OCI-LY1 (cell line): ENCODE results near the gene GLIS1.

Source experiments
- H2AFZ ChIP-seq: fragments of 200-600 bp; sonication (generic), shearing (Covaris generic); 2 replicates; pipeline ENCODE4 v1.6.0; 2014; ENCODE audit warnings: antibody characterized with exemption, mild to moderate bottlenecking, low read length
- H3F3A ChIP-seq: fragments of 200-600 bp; sonication (generic), shearing (Covaris generic); 2 replicates; pipeline ENCODE4 v1.6.0; 2014; ENCODE audit warnings: mild to moderate bottlenecking, antibody characterized with exemption, low read length, moderate library complexity; ENCODE audit not compliant: insufficient read depth
- H3K27ac ChIP-seq: fragments of 200-600 bp; sonication (generic); 2 replicates; pipeline ENCODE4 v1.5.1; 2014; ENCODE audit warnings: low read length, mixed run types, mild to moderate bottlenecking, low read depth; ENCODE audit not compliant: poor library complexity, severe bottlenecking
- H3K27me3 ChIP-seq: fragments of 200-600 bp; sonication (generic); 2 replicates; pipeline ENCODE4 v1.6.0; 2014; ENCODE audit warnings: antibody characterized with exemption, mild to moderate bottlenecking, low read length, moderate library complexity; ENCODE audit not compliant: insufficient read depth
- H3K36me3 ChIP-seq: fragments of 200-600 bp; sonication (generic); 2 replicates; pipeline ENCODE4 v1.6.1; 2014; ENCODE audit warnings: mild to moderate bottlenecking, antibody characterized with exemption, low read length, moderate library complexity, mixed read lengths; ENCODE audit not compliant: insufficient read depth
- H3K4me1 ChIP-seq: fragments of 200-600 bp; sonication (generic); 2 replicates; pipeline ENCODE4 v1.5.1; 2014; ENCODE audit warnings: mild to moderate bottlenecking, low read length, moderate library complexity; ENCODE audit not compliant: insufficient read depth, severe bottlenecking
- H3K4me2 ChIP-seq: fragments of 200-600 bp; sonication (generic), shearing (Covaris generic); 2 replicates; pipeline ENCODE4 v1.6.1; 2014; ENCODE audit warnings: low read length
- H3K4me3 ChIP-seq: fragments of 200-600 bp; sonication (generic); 2 replicates; pipeline ENCODE4 v1.5.1; 2014; ENCODE audit warnings: low read length, low read depth, mild to moderate bottlenecking, mixed read lengths; ENCODE audit not compliant: poor library complexity, severe bottlenecking
- H3K79me2 ChIP-seq: fragments of 200-600 bp; shearing (Covaris generic); 2 replicates; pipeline ENCODE4 v1.6.1; 2016; ENCODE audit warnings: mixed run types, low read length, mixed read lengths; ENCODE audit not compliant: insufficient read depth
- H3K9ac ChIP-seq: fragments of 200-600 bp; sonication (generic), shearing (Covaris generic); 2 replicates; pipeline ENCODE4 v1.6.1; 2014; ENCODE audit warnings: mild to moderate bottlenecking, low read length, mixed read lengths
- H3K9me2 ChIP-seq: fragments of 200-600 bp; sonication (generic), shearing (Covaris generic); 2 replicates; pipeline ENCODE4 v1.6.1; 2014; ENCODE audit warnings: low read depth, mild to moderate bottlenecking, low read length, mixed read lengths
- H3K9me3 ChIP-seq: fragments of 200-600 bp; shearing (Covaris generic); 2 replicates; pipeline ENCODE4 v1.6.1; 2014; ENCODE audit warnings: low read length, mixed read lengths
- H4K20me1 ChIP-seq: fragments of 200-600 bp; sonication (generic), shearing (Covaris generic); 2 replicates; pipeline ENCODE4 v1.6.0; 2016; ENCODE audit warnings: mild to moderate bottlenecking, low read length; ENCODE audit not compliant: insufficient read depth
- EZH2 ChIP-seq: fragments of 200-600 bp; sonication (generic), shearing (Covaris generic); IDR thresholded peaks from 2 replicates; pipeline ENCODE4 v1.8.0; 2017; ENCODE audit warnings: borderline replicate concordance, mixed run types, mild to moderate bottlenecking, antibody characterized with exemption, low read length, moderate library complexity, mixed read lengths
- TF ChIP-seq, protein P1 (sequence below): fragments of 200-600 bp; sonication (generic), shearing (Covaris generic); IDR thresholded peaks from 2 replicates; pipeline ENCODE4 v1.5.1; 2017; ENCODE audit warnings: mild to moderate bottlenecking, antibody characterized with exemption, low read length, moderate library complexity, mixed read lengths

GLIS1 gene

GRCh38 chr1:53567450-53567849 lies 171.5 kb downstream of the GLIS1 start:
- TF ChIP-seq, protein P1, sequence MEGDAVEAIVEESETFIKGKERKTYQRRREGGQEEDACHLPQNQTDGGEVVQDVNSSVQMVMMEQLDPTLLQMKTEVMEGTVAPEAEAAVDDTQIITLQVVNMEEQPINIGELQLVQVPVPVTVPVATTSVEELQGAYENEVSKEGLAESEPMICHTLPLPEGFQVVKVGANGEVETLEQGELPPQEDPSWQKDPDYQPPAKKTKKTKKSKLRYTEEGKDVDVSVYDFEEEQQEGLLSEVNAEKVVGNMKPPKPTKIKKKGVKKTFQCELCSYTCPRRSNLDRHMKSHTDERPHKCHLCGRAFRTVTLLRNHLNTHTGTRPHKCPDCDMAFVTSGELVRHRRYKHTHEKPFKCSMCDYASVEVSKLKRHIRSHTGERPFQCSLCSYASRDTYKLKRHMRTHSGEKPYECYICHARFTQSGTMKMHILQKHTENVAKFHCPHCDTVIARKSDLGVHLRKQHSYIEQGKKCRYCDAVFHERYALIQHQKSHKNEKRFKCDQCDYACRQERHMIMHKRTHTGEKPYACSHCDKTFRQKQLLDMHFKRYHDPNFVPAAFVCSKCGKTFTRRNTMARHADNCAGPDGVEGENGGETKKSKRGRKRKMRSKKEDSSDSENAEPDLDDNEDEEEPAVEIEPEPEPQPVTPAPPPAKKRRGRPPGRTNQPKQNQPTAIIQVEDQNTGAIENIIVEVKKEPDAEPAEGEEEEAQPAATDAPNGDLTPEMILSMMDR: no peak
- no peak for TF ChIP-seq EZH2
- no peaks in the 10 kb centered on the region for H3K9me3 ChIP-seq

DNA sequence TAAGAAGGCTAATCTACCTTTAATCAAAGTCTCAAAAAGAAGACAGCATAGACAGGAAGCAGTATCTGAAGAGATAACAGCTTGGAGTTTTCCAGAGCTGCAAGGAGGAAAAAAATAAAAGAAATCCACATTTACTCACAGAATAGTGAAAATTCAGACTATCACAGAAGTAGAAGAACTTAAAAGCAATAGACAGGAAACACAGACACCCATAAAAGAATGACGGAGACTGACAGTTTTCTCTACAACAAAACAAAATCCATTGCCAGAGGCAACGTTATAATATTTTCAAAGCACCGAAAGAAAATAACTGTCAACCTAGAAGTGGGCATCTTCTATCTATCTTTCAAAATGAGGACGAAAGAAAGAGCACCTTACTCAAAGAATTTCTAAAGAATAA lies 175.4 kb downstream of the GLIS1 start:
- no peaks in the 10 kb centered on the region for H3K4me1 ChIP-seq
- no peaks in the 10 kb centered on the region for H3K79me2 ChIP-seq
- no peaks in the 10 kb centered on the region for H3K9me3 ChIP-seq
- no peak overlapping the region for H2AFZ ChIP-seq
- no peak for TF ChIP-seq EZH2
- TF ChIP-seq, protein P1: no peak
- no peak overlapping the region for H3K4me3 ChIP-seq
- no peaks in the 10 kb centered on the region for H4K20me1 ChIP-seq
- H3K9me2 ChIP-seq: no peaks in the 10 kb centered on the region
- H3K27ac ChIP-seq: no peak overlapping the region
- no peak overlapping the region for H3K9ac ChIP-seq
- no peak overlapping the region for H3K4me2 ChIP-seq
- H3K27me3 ChIP-seq: no peaks in the 10 kb centered on the region; the same call in 1 of the 2 replicates
- H3F3A ChIP-seq: no peaks in the 10 kb centered on the region
- no peaks in the 10 kb centered on the region for H3K36me3 ChIP-seq

More at GRCh38 chr1:53567450-53567849, 171.5 kb downstream of the GLIS1 start:
- Histone ChIP-seq H3K36me3 (no peaks in the 10 kb centered on the region), H3K27ac (no peak overlapping the region), H3K4me1 (no peaks in the 10 kb centered on the region), H3K27me3 (no peaks in the 10 kb centered on the region; the same call in 1 of the 2 replicates), H4K20me1 (no peaks in the 10 kb centered on the region), H3K4me2 (no peak overlapping the region), H3K4me3 (no peak overlapping the region), H2AFZ (no peak overlapping the region), H3K9me2 (no peaks in the 10 kb centered on the region), H3K9ac (no peak overlapping the region), H3K79me2 (no peaks in the 10 kb centered on the region), H3F3A (no peaks in the 10 kb centered on the region)

DNA sequence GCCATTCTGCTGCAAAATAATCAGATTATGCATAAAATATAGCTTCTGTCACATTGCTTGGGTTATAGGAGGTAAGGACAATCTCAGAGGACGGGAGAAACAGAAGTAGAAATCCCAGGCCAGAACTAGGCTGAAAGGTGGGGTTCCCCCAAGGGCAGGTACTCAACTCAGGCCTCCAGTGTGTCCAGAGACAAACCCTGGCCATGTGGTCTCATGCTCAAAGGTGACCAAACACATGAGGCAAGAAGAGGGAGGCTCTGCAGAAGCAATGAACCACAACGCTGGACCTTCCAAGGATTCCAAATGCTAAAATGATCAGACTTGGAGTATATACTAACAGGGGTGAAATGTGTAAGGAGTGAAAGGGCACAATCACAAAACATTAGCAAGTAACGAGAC lies 176.0 kb downstream of the GLIS1 start:
- no peaks in the 10 kb centered on the region for H3K9me3 ChIP-seq
- no peaks in the 10 kb centered on the region for H3K79me2 ChIP-seq
- no peaks in the 10 kb centered on the region for H3F3A ChIP-seq
- H3K4me3 ChIP-seq: no peak overlapping the region
- H3K9ac ChIP-seq: no peak overlapping the region
- no peaks in the 10 kb centered on the region for H3K4me1 ChIP-seq
- TF ChIP-seq, protein P1: no peak
- TF ChIP-seq EZH2: no peak
- no peak overlapping the region for H3K27ac ChIP-seq
- no peaks in the 10 kb centered on the region for H4K20me1 ChIP-seq
- H3K27me3 ChIP-seq: no peaks in the 10 kb centered on the region
- H2AFZ ChIP-seq: no peak overlapping the region
- H3K36me3 ChIP-seq: no peaks in the 10 kb centered on the region
- H3K9me2 ChIP-seq: no peaks in the 10 kb centered on the region
- no peak overlapping the region for H3K4me2 ChIP-seq
